ENCODE data around the gene SLC2A13.

SLC2A13 gene

GRCh38 chr12:39846304-39846703, 259.6 kb downstream of the SLC2A13 start:
- H3K4me3 ChIP-seq (ENCODE audit: extremely low read depth, insufficient read depth, low read length, poor library complexity, severe bottlenecking): no peak overlapping the region
- WGBS, 2 experiments (ENCODE audit: insufficient coverage in 2 of 2): 56 to 83% methylated on average over 1 to 2 of the region's 2 CpGs
- H3K36me3 ChIP-seq (ENCODE audit: control insufficient read depth, insufficient read depth, low read length): no peaks in the 10 kb centered on the region
- H3K27ac ChIP-seq (ENCODE audit: low read depth, low read length, severe bottlenecking): no peak overlapping the region
- H3K4me1 ChIP-seq (ENCODE audit: control insufficient read depth, insufficient read depth, low read length, poor library complexity, severe bottlenecking): no peaks in the 10 kb centered on the region
- no peaks in the 10 kb centered on the region for H3K9me3 ChIP-seq (ENCODE audit: control insufficient read depth, low read length)

GRCh38 chr12:39840422-39840821, 265.5 kb downstream of the SLC2A13 start:
- WGBS, 2 experiments (ENCODE audit: insufficient coverage in 2 of 2): 96 to 100% methylated on average over 1 to 2 of the region's 2 CpGs
- Histone ChIP-seq H3K9me3 (ENCODE audit: control insufficient read depth, low read length) (no peaks in the 10 kb centered on the region), H3K36me3 (ENCODE audit: control insufficient read depth, insufficient read depth, low read length) (no peaks in the 10 kb centered on the region), H3K4me1 (ENCODE audit: control insufficient read depth, insufficient read depth, low read length, poor library complexity, severe bottlenecking) (no peaks in the 10 kb centered on the region), H3K4me3 (ENCODE audit: extremely low read depth, insufficient read depth, low read length, poor library complexity, severe bottlenecking) (no peak overlapping the region), H3K27ac (ENCODE audit: low read depth, low read length, severe bottlenecking) (no peak overlapping the region)

GRCh38 chr12:39839072-39839471, 266.8 kb downstream of the SLC2A13 start:
- H3K27ac ChIP-seq (ENCODE audit: low read depth, low read length, severe bottlenecking): no peak overlapping the region
- WGBS, 2 experiments (ENCODE audit: insufficient coverage in 2 of 2): 91 to 100% methylated on average over 4 of the region's 6 CpGs
- H3K4me3 ChIP-seq (ENCODE audit: extremely low read depth, insufficient read depth, low read length, poor library complexity, severe bottlenecking): no peak overlapping the region
- H3K4me1 ChIP-seq (ENCODE audit: control insufficient read depth, insufficient read depth, low read length, poor library complexity, severe bottlenecking): no peaks in the 10 kb centered on the region
- no peaks in the 10 kb centered on the region for H3K36me3 ChIP-seq (ENCODE audit: control insufficient read depth, insufficient read depth, low read length)
- no peaks in the 10 kb centered on the region for H3K9me3 ChIP-seq (ENCODE audit: control insufficient read depth, low read length)

GRCh38 chr12:39835517-39836489, 270.1 kb downstream of the SLC2A13 start:
- H3K27ac ChIP-seq (ENCODE audit: low read depth, low read length, severe bottlenecking): no peak overlapping the region
- H3K36me3 ChIP-seq (ENCODE audit: control insufficient read depth, insufficient read depth, low read length): no peaks in the 10 kb centered on the region
- H3K4me3 ChIP-seq (ENCODE audit: extremely low read depth, insufficient read depth, low read length, poor library complexity, severe bottlenecking): no peak overlapping the region
- no peaks in the 10 kb centered on the region for H3K4me1 ChIP-seq (ENCODE audit: control insufficient read depth, insufficient read depth, low read length, poor library complexity, severe bottlenecking)
- WGBS, 2 experiments (ENCODE audit: insufficient coverage in 2 of 2): 83% methylated on average over 1 to 2 of the region's 4 CpGs
- H3K9me3 ChIP-seq (ENCODE audit: control insufficient read depth, low read length): no peaks in the 10 kb centered on the region

- H3K27ac ChIP-seq (ENCODE audit: low read depth, low read length, severe bottlenecking): no peak overlapping the region
- no peaks in the 10 kb centered on the region for H3K4me1 ChIP-seq (ENCODE audit: control insufficient read depth, insufficient read depth, low read length, poor library complexity, severe bottlenecking)
- no peak overlapping the region for H3K4me3 ChIP-seq (ENCODE audit: extremely low read depth, insufficient read depth, low read length, poor library complexity, severe bottlenecking)
- 100% methylated on average over 1 of the region's 1 CpG; no CpG with 5 or more reads in 1 of the 2 experiments for WGBS, 2 experiments (ENCODE audit: insufficient coverage in 2 of 2)
- H3K36me3 ChIP-seq (ENCODE audit: control insufficient read depth, insufficient read depth, low read length): no peaks in the 10 kb centered on the region
- H3K9me3 ChIP-seq (ENCODE audit: control insufficient read depth, low read length): no peaks in the 10 kb centered on the region
Observed at GRCh38 chr12:39831587-39832315, 274.1 kb downstream of the SLC2A13 start.

GRCh38 chr12:39830852-39831520, 274.9 kb downstream of the SLC2A13 start:
- Histone ChIP-seq H3K4me3 (ENCODE audit: extremely low read depth, insufficient read depth, low read length, poor library complexity, severe bottlenecking) (no peak overlapping the region), H3K27ac (ENCODE audit: low read depth, low read length, severe bottlenecking) (no peak overlapping the region), H3K36me3 (ENCODE audit: control insufficient read depth, insufficient read depth, low read length) (no peaks in the 10 kb centered on the region), H3K4me1 (ENCODE audit: control insufficient read depth, insufficient read depth, low read length, poor library complexity, severe bottlenecking) (no peaks in the 10 kb centered on the region), H3K9me3 (ENCODE audit: control insufficient read depth, low read length) (no peaks in the 10 kb centered on the region)
- 94 to 100% methylated on average over 4 of the region's 5 CpGs for WGBS, 2 experiments (ENCODE audit: insufficient coverage in 2 of 2)

- no peak overlapping the region for H3K27ac ChIP-seq (ENCODE audit: low read depth, low read length, severe bottlenecking)
- no peaks in the 10 kb centered on the region for H3K9me3 ChIP-seq (ENCODE audit: control insufficient read depth, low read length)
- peaks cover 4% of the 10 kb centered on the region for H3K4me1 ChIP-seq (ENCODE audit: control insufficient read depth, insufficient read depth, low read length, poor library complexity, severe bottlenecking)
- H3K4me3 ChIP-seq (ENCODE audit: extremely low read depth, insufficient read depth, low read length, poor library complexity, severe bottlenecking): no peak overlapping the region
- 83 to 88% methylated on average over 1 to 2 of the region's 4 CpGs for WGBS, 2 experiments (ENCODE audit: insufficient coverage in 2 of 2)
- no peaks in the 10 kb centered on the region for H3K36me3 ChIP-seq (ENCODE audit: control insufficient read depth, insufficient read depth, low read length)
Observed at GRCh38 chr12:39830171-39830570, 275.7 kb downstream of the SLC2A13 start.

GRCh38 chr12:39824505-39825212, 281.2 kb downstream of the SLC2A13 start:
- Histone ChIP-seq H3K4me1 (ENCODE audit: control insufficient read depth, insufficient read depth, low read length, poor library complexity, severe bottlenecking) (peaks cover 9% of the 10 kb centered on the region), H3K9me3 (ENCODE audit: control insufficient read depth, low read length) (no peaks in the 10 kb centered on the region), H3K4me3 (ENCODE audit: extremely low read depth, insufficient read depth, low read length, poor library complexity, severe bottlenecking) (no peak overlapping the region), H3K27ac (ENCODE audit: low read depth, low read length, severe bottlenecking) (peak overlapping the region; percentile 49), H3K36me3 (ENCODE audit: control insufficient read depth, insufficient read depth, low read length) (no peaks in the 10 kb centered on the region)
- WGBS, 2 experiments (ENCODE audit: insufficient coverage in 2 of 2): 83% methylated on average over 1 to 2 of the region's 3 CpGs

- Histone ChIP-seq H3K27ac (ENCODE audit: low read depth, low read length, severe bottlenecking) (no peak overlapping the region), H3K9me3 (ENCODE audit: control insufficient read depth, low read length) (no peaks in the 10 kb centered on the region), H3K4me3 (ENCODE audit: extremely low read depth, insufficient read depth, low read length, poor library complexity, severe bottlenecking) (no peak overlapping the region), H3K4me1 (ENCODE audit: control insufficient read depth, insufficient read depth, low read length, poor library complexity, severe bottlenecking) (peaks cover 11% of the 10 kb centered on the region), H3K36me3 (ENCODE audit: control insufficient read depth, insufficient read depth, low read length) (no peaks in the 10 kb centered on the region)
Observed at GRCh38 chr12:39816671-39817185, 289.2 kb downstream of the SLC2A13 start.

GRCh38 chr12:39815746-39816145, 290.1 kb downstream of the SLC2A13 start:
- Histone ChIP-seq H3K4me1 (ENCODE audit: control insufficient read depth, insufficient read depth, low read length, poor library complexity, severe bottlenecking) (peaks cover 11% of the 10 kb centered on the region), H3K36me3 (ENCODE audit: control insufficient read depth, insufficient read depth, low read length) (no peaks in the 10 kb centered on the region), H3K27ac (ENCODE audit: low read depth, low read length, severe bottlenecking) (no peak overlapping the region), H3K9me3 (ENCODE audit: control insufficient read depth, low read length) (no peaks in the 10 kb centered on the region), H3K4me3 (ENCODE audit: extremely low read depth, insufficient read depth, low read length, poor library complexity, severe bottlenecking) (no peak overlapping the region)
- no CpG with 5 or more reads among the region's 2 CpGs for WGBS, 2 experiments (ENCODE audit: insufficient coverage in 2 of 2)
